ENCODE measurements around the gene C11orf87.

Gene C11orf87

DNA sequence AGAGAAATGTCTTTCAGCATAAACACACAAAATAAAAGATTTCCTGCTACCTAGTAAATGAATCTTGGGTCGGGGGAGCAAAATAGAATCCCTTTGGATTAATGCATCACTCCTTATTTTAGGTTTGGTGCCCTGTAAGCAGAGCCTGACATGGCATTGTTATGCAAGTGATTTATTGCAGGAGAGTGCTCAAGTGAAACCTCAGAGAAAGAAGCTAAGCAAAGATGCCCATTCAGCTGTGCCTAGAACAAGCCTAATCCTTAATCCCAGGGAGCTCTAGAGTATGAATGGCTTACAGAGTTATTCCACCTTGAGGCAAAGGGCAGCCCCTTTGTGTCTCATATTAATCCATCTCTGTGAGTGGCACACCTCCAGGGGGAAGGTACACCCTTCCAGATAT is 21.1 kb downstream of the C11orf87 start:
- no peak for DNase-seq (ENCODE audit: low read depth)

DNA sequence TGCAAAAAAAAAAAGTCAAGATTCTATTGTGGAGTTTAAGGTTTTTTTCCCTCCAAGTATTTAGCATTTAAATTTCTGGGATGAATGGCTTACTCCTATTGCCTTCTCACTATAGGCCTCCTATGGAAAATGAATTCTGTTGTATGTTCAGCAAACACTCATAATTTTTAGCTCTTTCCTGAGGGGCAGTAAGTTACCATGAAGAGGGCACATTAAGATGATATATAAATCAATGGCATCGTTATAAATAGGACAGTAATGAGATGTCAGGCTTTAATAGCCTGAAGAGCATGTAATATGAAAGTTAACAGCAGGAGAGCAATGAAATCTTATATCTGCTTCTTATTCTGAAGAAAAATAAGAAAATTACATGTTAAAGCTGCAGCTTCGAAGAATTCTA is 32.9 kb downstream of the C11orf87 start:
- no peak for DNase-seq (ENCODE audit: low read depth)

All from stimulated activated CD8-positive, alpha-beta memory T cell treated with anti-CD3 and anti-CD28 coated beads, Interleukin-15, amount 100 ng/mL, for 24 hours (primary cell).